SJCRH30 (cell line): ENCODE measurements around the gene CCDC8. TPM values are rescaled to one million over a fixed set of nuclear protein-coding genes. Genes with fewer than 3 reads are reported as not detected.
"Not testable (repeated sequence)": the region's sequence is repeated elsewhere in the genome, so short reads cannot be mapped to it uniquely, and the experiment has no call there.

ENCODE experiments used
- DNase-seq, 2 experiments: peaks; one replicate each; pipeline ENCODE4 v3.0.0-alpha.2; 2015 to 2020
- H3K27ac ChIP-seq: fragments of 250-450 bp; sonication (Bioruptor Pico); 2 replicates; pipeline ENCODE4 v1.5.1; 2020; ENCODE audit warnings: mild to moderate bottlenecking, moderate library complexity
- H3K27me3 ChIP-seq: fragments of 250-450 bp; sonication (Bioruptor Pico); 2 replicates; pipeline ENCODE4 v1.5.1; 2020; ENCODE audit warnings: mild to moderate bottlenecking, moderate library complexity
- H3K36me3 ChIP-seq: fragments of 250-450 bp; sonication (Bioruptor Pico); 2 replicates; pipeline ENCODE4 v1.5.1; 2020; ENCODE audit warnings: mild to moderate bottlenecking, moderate library complexity
- H3K4me1 ChIP-seq: fragments of 250-450 bp; sonication (Bioruptor Pico); 2 replicates; pipeline ENCODE4 v1.5.1; 2020; ENCODE audit warnings: mild to moderate bottlenecking, moderate library complexity
- H3K4me3 ChIP-seq: fragments of 250-450 bp; sonication (Bioruptor Pico); 2 replicates; pipeline ENCODE4 v1.5.1; 2020; ENCODE audit warnings: mild to moderate bottlenecking, moderate library complexity
- H3K9me3 ChIP-seq: fragments of 250-450 bp; sonication (Bioruptor Pico); replicated peaks from 2 replicates; pipeline ENCODE4 v1.5.1; 2020; ENCODE audit warnings: mild to moderate bottlenecking, moderate library complexity
- total RNA-seq: library from RNA; depleted of rRNA; stranded (reverse); fragments of >200 nt; shearing (Covaris generic); gene quantifications from 2 replicates; pipeline ENCODE4 v1.2.3, GENCODE V29; 2014

The CCDC8 gene
- total RNA-seq, 1 experiment from 2014 or later = 41.8 TPM

DNA sequence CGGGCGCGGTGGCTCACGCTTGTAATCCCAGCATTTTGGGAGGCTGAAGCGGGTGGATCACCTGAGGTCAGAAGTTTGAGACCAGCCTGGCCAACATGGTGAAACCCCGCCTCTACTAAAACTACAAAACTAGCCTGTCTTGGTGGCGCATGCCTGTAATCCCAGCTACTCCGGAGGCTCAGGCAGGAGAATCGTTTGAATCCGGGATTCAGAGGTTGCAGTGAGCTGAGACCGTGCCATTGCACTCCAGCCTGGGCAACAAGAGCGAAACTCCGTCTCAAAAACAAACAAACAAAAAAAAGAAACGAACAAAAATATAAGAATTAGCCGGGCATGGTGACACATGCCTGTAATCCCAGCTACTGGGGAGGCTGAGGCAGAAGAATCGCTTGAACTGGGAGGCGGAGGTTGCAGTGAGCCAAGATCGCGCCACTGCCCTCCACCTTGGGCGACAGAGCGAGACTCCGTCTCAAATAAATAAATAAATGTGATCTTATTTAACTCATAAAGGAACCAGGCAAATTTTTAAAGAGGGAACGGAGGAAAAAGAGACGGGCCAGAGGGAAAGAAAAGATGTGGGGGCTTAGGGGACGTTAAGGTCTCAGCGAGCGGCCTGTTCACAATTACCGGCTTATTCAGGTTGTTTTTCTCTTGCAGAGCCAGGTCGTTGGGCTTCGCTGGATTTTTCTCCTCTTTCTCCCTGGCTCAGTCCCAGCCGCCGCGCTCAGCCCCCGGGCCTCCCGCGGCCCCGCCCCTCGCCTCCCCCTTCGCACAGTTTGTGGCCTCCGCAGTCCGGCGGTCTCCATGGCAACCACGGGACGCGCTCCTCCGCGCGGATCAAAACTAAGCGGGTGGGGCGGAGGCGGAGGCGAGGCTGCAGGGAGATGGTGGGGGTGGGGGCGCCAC, 2.7 kb upstream of the CCDC8 start:
- H3K9me3 ChIP-seq, H3K27me3 ChIP-seq, H3K36me3 ChIP-seq, H3K4me1 ChIP-seq: not testable (repeated sequence)
- H3K27ac ChIP-seq = peak overlapping the region; percentile 32
- peak; percentile 96 to 97 for DNase-seq
- H3K4me3 ChIP-seq = peak overlapping the region; percentile 58

DNA sequence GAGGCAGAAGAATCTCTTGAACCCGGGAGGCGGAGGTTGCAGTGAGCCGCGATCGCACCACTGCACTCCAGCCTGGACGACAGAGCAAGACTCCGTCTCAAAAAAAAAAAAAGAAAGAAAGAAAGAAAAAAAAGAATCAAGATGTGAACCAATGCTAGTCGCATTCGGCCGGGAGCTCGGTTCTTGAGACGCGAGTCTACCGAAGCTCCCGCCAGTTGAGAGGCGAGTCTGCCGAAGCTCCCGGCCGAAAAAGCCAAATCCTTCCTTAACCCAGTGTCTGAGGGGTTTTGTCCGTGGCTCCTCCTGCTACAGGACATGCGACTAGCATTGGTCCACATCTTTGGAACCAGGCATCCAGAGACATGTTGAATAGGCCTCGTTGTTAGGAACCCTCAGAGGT, 1.5 kb upstream of the CCDC8 start:
- not testable (repeated sequence) for H3K4me3 ChIP-seq, H3K9me3 ChIP-seq, H3K4me1 ChIP-seq, DNase-seq, H3K27me3 ChIP-seq, H3K27ac ChIP-seq, H3K36me3 ChIP-seq

DNA sequence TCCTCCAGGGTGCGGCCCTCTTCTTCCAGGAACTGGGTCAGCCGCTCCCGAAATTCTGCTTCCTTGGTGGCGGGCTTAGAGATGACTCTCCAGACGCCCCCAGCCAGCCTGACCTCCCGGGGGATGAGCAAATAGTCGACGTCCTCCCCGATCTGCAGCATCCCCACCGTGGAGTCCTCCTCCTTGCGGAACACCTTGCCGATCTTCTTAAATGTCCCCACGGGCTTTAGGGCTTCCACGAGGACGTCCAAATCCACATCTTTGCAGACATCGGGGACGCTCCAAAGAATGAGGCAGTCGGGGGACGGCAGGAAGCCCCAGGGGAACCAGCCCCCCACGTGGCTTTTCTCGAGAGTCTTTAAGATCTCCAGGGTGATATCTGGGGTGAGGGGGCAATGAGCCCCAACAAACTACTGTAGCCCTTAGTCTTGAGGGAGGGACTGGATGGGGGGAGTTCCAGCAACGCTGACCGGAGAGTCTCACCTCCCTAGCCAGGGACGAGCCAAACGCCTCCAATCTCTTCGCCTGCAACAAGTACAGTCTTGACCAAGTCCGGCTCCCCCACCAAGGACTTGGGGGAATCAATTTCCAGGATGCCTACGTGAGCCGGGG, 608 bp downstream of the CCDC8 start:
- no peak for DNase-seq
- peak overlapping the region; percentile 77 for H3K4me3 ChIP-seq

DNA sequence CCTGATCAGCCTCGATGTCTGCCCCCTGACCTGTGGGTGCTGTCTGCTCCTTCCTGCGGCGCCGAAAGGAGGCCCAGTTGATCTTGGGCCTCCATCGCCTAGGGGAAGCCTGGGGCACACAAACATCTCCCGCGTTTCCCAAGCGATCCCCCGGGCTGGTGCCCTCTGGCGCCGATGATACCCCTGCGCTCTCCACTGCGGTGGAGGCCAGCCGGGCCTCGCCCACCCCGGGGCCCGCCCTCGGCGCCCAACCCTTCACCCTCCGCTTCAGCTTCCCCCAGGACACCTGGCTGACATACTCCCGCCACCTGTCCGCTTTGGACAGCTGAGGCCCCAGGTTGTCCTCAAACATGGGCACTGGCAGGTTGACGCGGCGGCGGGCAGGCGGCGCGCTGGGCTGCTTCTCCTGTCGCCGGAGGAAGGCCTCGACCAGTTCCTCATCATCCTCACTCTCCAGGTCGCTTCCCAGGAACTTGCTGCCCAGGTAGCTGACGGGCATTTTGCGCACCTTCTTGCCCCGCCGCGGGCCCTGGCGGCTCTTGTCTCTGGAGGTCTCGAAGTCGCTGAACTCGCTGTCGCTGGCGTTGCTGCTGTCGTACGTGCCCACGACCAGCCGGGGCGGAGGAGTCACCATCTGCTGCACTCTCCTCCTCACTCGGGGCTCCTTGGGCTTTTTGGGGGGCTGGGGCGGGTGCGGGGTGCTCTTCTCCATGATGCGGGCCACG, 1.3 kb downstream of the CCDC8 start:
- peaks cover 9% of the 10 kb centered on the region for H3K36me3 ChIP-seq
- H3K9me3 ChIP-seq = no peaks in the 10 kb centered on the region
- no peak overlapping the region; the same call in 1 of the 2 replicates for H3K27ac ChIP-seq
- DNase-seq = no peak
- H3K4me3 ChIP-seq = peak overlapping the region; percentile 77
- H3K4me1 ChIP-seq = peaks cover 8% of the 10 kb centered on the region; the same call in 1 of the 2 replicates
- no peaks in the 10 kb centered on the region for H3K27me3 ChIP-seq

More for the DNA sequence above, 608 bp downstream of the CCDC8 start:
- H3K4me1 ChIP-seq = peaks cover 8% of the 10 kb centered on the region; the same call in 1 of the 2 replicates
- peak overlapping the region; percentile 80 for H3K27ac ChIP-seq
- H3K36me3 ChIP-seq = peaks cover 9% of the 10 kb centered on the region
- no peaks in the 10 kb centered on the region for H3K9me3 ChIP-seq
- no peaks in the 10 kb centered on the region for H3K27me3 ChIP-seq

DNA sequence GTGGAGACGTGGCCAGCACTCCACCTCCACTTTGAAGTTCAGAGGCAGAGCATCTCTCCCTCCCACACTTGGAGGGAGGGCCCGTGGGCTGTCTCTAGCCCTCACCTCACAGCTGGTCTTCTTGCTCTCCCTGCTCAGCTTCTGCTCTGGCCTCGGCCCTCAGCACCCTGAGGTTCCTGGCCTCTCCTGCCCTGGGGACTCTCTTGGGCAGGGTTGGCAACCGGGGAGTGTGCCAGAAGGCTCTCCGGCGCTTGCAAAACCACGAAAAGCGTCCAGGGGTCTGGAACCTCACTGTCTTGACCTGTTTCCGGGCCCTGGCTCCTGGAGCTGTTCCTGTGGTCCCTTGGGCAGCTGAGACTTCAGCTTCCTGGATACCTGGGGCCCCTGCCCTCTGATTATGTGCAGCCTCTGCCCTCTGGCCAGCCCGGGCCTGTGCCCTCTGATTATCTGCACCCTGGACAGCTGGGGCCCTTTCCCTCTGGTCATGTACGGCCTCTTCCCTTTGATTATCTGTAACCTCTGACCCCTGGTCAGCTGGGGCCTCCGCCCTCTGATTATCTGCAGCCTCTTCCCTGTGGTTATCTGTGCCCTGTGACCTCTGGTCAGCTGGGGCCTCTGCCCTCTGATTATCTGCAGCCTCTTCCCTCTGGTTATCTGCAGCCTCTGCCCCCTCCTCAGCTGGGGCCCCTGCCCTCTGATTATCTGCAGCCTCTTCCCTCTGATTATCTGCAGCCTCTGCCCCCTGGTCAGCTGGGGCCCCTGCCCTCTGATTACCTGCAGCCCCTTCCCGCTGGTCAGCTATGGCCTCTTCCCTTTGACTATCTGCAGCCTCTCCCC, 2.1 kb downstream of the CCDC8 start:
- Histone ChIP-seq H3K36me3 (peaks cover 9% of the 10 kb centered on the region), H3K9me3 (no peaks in the 10 kb centered on the region), H3K4me1 (peaks cover 5% of the 10 kb centered on the region; the same call in 1 of the 2 replicates), H3K4me3 (peak overlapping the region; percentile 77), H3K27ac (no peak overlapping the region), H3K27me3 (no peaks in the 10 kb centered on the region)
- no peak for DNase-seq

DNA sequence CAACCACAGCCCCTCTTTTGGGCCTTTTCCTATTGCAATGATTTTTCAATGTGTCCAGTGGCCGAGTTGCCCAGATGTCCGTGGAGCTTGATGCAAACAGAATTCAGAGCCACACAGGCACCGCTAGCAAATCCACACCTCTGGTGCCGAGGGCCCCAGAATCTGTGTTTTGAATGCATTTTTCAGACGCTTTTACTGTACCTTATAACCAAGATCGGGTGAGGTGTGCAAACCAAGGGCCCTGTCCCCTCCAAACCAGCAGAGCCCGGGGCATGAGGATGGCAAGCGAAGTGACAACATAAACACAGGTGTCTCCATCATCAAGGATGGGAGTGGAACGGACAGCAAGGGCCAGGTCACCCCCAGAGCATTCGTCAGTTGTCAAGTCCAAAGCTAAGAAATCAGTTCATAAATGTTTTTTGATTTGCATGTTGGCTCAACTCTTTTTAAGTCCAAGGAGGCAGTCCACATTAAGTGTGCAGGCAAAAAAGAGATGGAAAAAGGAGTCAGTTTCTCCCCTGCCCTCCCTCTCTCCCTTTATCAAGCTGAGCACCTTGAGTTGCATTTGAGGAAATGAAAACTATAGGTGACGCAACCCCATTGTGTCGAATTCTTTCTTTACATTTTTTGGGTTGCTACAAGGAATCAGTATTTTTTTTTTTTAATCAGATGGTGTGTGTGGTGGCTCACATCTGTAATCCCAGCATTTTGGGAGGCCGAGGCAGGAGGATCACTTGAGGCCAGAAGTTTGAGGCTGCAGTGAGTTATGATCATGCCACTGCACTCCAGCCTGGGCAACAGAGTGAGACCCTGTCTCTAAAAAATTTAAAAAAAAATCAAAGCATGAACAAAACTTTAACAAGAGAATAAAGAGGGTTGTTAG, 2.9 kb downstream of the CCDC8 start:
- Histone ChIP-seq H3K4me3 (no peak overlapping the region), H3K9me3 (no peaks in the 10 kb centered on the region), H3K4me1 (peaks cover 6% of the 10 kb centered on the region; the same call in 1 of the 2 replicates), H3K36me3 (peaks cover 9% of the 10 kb centered on the region), H3K27me3 (no peaks in the 10 kb centered on the region), H3K27ac (no peak overlapping the region)
- DNase-seq = no peak

DNA sequence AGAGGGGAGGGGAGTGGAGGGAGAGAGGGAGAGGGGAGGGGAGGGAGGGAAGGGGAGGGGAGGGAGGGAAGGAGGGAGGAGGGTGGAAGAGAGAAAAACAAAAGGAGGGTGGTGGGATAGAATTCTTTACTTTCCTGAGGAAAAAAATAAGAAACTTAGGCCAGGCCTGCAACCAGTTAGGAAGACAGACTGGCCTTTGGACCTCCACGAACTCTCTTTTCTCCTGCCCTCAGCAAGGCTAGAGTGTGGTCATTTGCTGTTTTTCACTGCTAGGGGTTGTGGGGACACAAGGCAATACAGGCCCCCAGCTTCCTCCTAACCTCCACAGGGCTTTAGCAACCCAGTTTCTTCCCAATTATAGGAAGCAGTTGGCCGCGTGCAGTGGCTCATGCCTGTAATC, 4.2 kb downstream of the CCDC8 start:
- Histone ChIP-seq H3K4me3 (no peak overlapping the region), H3K27ac (no peak overlapping the region), H3K9me3 (no peaks in the 10 kb centered on the region), H3K4me1 (peaks cover 6% of the 10 kb centered on the region; the same call in 1 of the 2 replicates), H3K27me3 (no peaks in the 10 kb centered on the region), H3K36me3 (peaks cover 9% of the 10 kb centered on the region)
- DNase-seq = no peak

DNA sequence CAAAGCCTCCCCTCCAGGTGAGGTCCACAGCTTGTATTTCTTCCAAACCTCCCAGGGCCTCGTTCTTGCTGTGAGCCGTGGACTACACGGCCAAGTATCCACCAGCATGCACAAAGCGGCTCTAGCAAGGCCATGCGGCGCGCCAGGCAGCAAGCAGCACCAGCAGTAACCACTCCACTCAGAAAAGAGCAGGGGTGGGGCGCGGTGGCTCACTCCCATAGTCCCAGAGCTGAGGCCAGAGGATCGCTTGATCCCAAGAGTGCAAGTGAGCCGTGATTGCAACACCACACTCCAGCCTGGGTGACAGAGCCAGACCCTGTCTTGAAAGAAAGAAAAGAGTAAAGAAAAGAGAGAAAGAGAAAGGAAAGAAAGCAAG, 4.7 kb downstream of the CCDC8 start:
- H3K27ac ChIP-seq = no peak overlapping the region
- no peaks in the 10 kb centered on the region for H3K9me3 ChIP-seq
- H3K36me3 ChIP-seq = peaks cover 9% of the 10 kb centered on the region
- no peaks in the 10 kb centered on the region for H3K27me3 ChIP-seq
- H3K4me1 ChIP-seq = peaks cover 6% of the 10 kb centered on the region; the same call in 1 of the 2 replicates
- no peak for DNase-seq
- H3K4me3 ChIP-seq = no peak overlapping the region

DNA sequence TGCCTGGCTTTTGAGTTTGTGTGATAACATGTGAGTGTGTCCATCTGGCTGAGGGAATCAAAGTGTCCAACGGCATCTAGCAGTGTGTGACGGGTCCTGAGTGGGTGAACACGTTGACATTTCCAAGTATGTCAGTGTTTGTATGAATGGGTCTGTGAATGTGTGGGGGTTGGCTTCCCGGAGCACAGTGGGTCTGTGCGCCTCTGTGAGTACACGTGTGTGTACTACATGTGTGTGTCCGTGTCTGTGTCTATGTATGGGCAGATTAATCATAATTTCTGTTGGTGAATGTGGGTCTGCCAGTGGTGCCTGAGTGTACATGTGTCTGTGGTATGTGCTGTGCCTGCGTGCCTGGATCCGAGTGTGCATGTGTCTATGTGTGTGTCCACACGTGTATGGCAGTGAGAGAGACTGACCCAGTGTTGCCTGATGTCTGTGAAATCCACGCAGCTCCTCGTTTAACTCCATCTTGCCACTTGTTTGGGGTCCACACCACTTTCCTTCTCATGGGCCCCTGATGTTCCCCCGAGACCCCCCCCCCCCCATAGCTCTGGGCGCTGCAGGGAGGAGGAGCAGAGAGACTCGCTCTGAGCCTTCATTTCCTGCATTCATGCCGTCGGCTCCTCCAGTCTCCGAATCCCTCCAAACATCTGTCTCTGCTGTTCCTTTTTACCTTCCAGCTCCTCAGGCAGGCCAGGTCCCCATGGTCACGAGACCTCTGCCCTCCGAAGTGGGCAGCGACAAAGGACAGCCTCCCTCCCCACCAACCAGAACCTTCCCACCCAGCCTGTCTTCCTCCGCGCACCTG, 5.3 kb downstream of the CCDC8 start:
- Histone ChIP-seq H3K27me3 (no peaks in the 10 kb centered on the region), H3K9me3 (no peaks in the 10 kb centered on the region), H3K36me3 (peaks cover 9% of the 10 kb centered on the region), H3K4me3 (no peak overlapping the region), H3K4me1 (peaks cover 6% of the 10 kb centered on the region; the same call in 1 of the 2 replicates), H3K27ac (no peak overlapping the region)
- DNase-seq = no peak

DNA sequence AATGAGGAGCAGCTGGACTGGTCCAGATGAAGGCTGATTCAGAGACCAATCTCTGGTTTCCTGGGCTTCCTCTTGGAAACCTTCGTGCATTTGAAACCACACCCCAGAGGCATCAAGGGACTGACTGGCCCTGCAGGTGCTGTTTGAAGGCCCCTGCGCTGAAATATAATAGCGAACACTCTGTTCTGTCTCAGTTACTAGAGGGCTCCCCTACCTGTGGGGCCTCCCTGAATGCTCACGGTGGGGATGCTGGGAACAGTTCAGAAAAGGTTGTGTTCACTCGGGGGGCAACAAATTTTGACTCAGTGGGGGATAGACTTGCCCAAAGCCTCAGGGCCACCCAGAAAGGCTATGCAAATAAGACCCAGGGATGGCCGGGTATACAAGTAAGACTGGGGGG, 6.4 kb downstream of the CCDC8 start:
- DNase-seq = no peak
- Histone ChIP-seq H3K4me3 (no peak overlapping the region), H3K36me3 (peaks cover 9% of the 10 kb centered on the region), H3K9me3 (no peaks in the 10 kb centered on the region), H3K4me1 (peaks cover 6% of the 10 kb centered on the region; the same call in 1 of the 2 replicates), H3K27me3 (no peaks in the 10 kb centered on the region), H3K27ac (no peak overlapping the region)

DNA sequence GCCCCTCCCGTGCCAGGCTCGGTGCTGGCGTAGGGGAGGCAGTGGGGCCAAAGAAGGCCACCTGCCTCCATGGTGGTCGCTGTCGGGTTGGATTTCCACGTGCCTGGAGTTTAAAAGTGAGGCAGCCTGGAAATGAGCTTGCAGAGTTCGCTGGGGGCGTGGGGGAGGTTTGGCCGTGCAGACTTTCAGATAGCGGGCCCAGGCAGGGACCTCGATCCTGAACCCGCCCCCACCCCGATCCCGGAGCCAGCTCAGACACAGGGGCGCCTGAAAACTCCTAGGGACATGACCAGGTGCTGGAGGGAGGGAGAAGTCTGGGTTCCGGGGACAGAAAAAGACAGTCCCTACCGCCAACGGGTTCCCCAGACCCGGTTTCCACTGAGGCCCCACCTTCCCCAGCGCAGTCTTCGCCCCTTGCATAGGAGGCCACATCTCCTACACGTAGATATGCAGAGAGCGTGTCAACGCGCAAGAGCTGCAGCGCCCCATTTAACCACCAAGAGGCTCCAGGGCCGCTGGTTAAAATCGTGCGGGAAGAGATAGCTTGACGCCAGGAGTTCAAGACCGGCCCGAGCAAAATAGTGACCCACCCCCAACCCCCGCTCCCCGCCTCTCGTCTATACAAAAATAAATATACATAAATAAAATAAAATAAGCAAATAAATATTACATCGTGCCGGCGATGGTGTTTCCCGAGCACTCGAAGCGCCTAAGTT, 8.5 kb downstream of the CCDC8 start:
- Histone ChIP-seq H3K36me3 (peaks cover under 1% of the 10 kb centered on the region; the same call in 1 of the 2 replicates), H3K9me3 (no peaks in the 10 kb centered on the region), H3K27ac (peak overlapping the region; percentile 56), H3K4me1 (0 out of 2 replicates have a peak, but pooled peaks cover 2% of the 10 kb centered on the region), H3K27me3 (no peaks in the 10 kb centered on the region), H3K4me3 (peak overlapping the region; percentile 50)
- DNase-seq = peak; percentile 79 to 81

DNA sequence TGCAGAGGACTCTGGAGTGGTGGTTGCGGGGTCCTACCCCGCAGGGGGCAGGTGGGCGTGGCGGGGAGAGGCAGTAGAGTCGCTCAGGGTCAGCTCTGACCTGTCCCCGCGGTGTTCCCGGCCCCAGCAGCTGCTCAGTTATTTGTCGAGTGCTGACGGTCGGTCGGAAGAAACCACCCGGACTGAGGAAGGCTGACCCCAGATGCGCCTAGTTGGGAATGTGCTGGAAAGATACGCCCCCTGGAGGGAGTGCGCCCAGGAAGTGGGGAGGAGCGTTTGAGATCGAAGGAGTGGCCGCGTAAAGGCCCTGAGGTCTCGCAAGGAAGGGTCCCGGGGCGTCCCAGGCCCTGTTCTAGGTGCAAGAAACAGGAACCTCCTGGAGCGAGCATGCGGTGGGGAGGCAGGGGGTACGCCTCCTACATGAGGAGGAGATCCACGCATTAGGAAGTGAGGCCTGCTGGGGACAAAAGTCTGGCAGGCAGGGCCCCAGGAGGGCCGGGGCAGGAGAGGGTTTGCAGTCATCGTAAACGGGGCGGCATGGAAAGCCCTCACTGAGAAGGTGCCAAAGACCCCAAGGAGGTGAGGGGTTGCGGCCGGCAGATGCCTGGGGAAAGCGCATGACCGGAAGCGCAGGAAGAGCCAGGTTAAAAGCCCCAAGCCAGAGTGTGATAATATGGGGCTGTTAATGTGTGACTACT, 9.2 kb downstream of the CCDC8 start:
- Histone ChIP-seq H3K9me3 (no peaks in the 10 kb centered on the region), H3K27me3 (no peaks in the 10 kb centered on the region), H3K4me1 (0 out of 2 replicates have a peak, but pooled peaks cover 2% of the 10 kb centered on the region), H3K36me3 (no peaks in the 10 kb centered on the region), H3K27ac (peak overlapping the region; percentile 56), H3K4me3 (peak overlapping the region; percentile 50)
- DNase-seq = peak; percentile 86 to 89
